K562 (cell line): ENCODE data around the gene MTA2. TPM values are rescaled to one million over a fixed set of nuclear protein-coding genes. Genes with fewer than 3 reads are reported as not detected.

Experiments
- BCLAF1 ChIP-seq, 2 experiments: fragments of 450-650 bp in 1 of 2; IDR thresholded peaks; 2 replicates each; pipeline ENCODE4 v1.6.1; 2011 to 2017; ENCODE audit warnings: low read depth in 2 of 2, antibody characterized with exemption in 1 of 2, borderline replicate concordance in 1 of 2, low read length in 1 of 2, mild to moderate bottlenecking in 1 of 2, mixed read lengths in 1 of 2; ENCODE audit not compliant: control insufficient read depth in 1 of 2
- CTCFL ChIP-seq: IDR thresholded peaks from 2 replicates; pipeline ENCODE4 v1.6.1; 2011; ENCODE audit warnings: borderline replicate concordance, low read depth, mild to moderate bottlenecking, moderate library complexity, low read length; ENCODE audit not compliant: insufficient read depth, poor library complexity, severe bottlenecking
- PHF8 ChIP-seq: fragments of 200-600 bp; sonication (generic); IDR thresholded peaks from 2 replicates; pipeline ENCODE4 v1.6.1; 2012; ENCODE audit warnings: mixed run types, mild to moderate bottlenecking, inconsistent platforms, low read length, moderate library complexity, borderline replicate concordance
- ZNF175 ChIP-seq: fragments of 200-800 bp; sonication (Bioruptor generic); IDR thresholded peaks from 2 replicates; pipeline ENCODE4 v1.6.1; 2016; ENCODE audit warnings: low read depth, mild to moderate bottlenecking, missing genetic modification characterization, missing compliant biosample characterization
- ZNF740 ChIP-seq, 3 experiments: fragments of 200-800 bp in 1 of 3; sonication (Bioruptor generic) in 1 of 3; sonication (generic) in 1 of 3; formaldehyde crosslinking in 1 of 3; IDR thresholded peaks; 2 replicates each; pipeline versions ENCODE4 v1.6.1 to v1.8.0; 2016 to 2022; ENCODE audit warnings: mild to moderate bottlenecking in 2 of 3, missing compliant biosample characterization in 2 of 3, missing genetic modification characterization in 2 of 3, missing genetic modification reagents in 1 of 3
- polyA plus RNA-seq, 8 experiments: library from polyadenylated mRNA; depleted of rRNA in 4 of 8; stranded (reverse) in 5 of 8; unstranded in 3 of 8; fragments of >200 nt; fragmentation: Nextera tagmentation in 2 of 8; fragmentation: Illumina TruSeq in 1 of 8; extraction: Ambion mirVana in 2 of 8; extraction: Trizol in 1 of 8; gene quantifications; 2 replicates each; pipeline versions ENCODE4 v1.2.1 to v1.2.3, GENCODE V29; 2011 to 2014; ENCODE audit warnings: inconsistent platforms in 1 of 8, missing spikeins in 1 of 8
- total RNA-seq, 7 experiments: library from RNA; depleted of rRNA in 6 of 7; stranded (reverse); fragments of >200 nt in 6 of 7; fragmentation: Illumina TruSeq in 2 of 7; extraction: Trizol in 2 of 7; gene quantifications; 2 replicates each; pipeline versions ENCODE4 v1.2.1 to v1.2.3, GENCODE V29; 2011 to 2021; ENCODE audit warnings: low replicate concordance in 1 of 7
- TF ChIP-seq, protein P1 (sequence below), 2 experiments: fragments of 450-650 bp; formaldehyde crosslinking in 1 of 2; IDR thresholded peaks; 2 replicates each; pipeline versions ENCODE4 v1.4.0 to v1.6.1; 2014 to 2020; ENCODE audit warnings: mild to moderate bottlenecking in 2 of 2, borderline replicate concordance in 1 of 2, low read depth in 1 of 2

The MTA2 gene
- total and polyA plus RNA-seq, 9 of the 15 experiments (the other 6 are each of a cell fraction or from before 2014, with no cell fraction given), result 6.2 to 220 (median 172) TPM

DNA sequence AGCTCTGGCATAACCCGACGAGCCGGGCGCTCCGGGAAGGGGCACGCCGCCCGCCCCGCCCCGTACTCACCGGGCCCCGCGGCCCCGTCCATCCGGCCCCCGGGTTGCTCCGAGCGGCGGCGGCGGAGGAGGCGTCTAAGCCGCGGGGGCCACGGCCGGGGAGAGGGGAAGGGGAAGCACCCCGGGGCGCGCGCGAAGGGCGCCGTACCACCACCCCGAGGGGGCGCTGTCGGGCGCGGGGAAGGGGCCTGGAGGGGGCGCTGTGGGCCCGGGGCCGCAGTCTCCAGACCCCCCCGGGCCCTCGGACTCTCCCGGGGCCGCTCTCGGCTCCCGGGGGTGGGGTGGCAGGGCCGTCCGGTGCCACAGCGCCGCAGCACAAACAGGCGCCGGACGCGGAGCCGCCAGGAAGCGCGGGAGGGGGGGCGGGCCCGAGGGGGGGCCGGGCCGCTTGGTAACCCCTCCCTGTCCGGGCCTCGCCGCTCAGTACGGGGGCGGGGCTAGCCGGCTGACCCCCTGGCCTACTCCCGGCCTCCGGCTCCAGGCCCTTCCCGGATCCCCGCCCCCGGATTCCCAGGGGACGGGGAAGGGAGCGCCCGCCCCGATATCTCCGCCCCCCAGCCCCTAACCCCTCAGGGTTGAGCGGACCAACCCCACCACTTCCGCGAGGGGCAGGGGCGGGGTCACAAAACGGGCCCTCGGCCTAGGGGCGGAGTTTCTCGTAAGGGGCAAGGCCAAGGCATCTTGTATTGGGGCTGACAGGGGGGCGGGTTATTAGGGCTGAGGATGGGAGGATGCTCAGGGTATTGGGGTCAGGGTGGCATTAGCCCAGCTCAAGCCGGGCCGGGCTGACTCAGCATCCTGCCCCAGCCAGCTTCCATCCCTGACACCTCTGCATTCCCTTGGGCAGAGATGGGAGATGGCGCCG lies 11.0 kb upstream of the MTA2 start, which contains the start of the genes EML3 and ROM1 (continued):
- TF ChIP-seq, protein P1, sequence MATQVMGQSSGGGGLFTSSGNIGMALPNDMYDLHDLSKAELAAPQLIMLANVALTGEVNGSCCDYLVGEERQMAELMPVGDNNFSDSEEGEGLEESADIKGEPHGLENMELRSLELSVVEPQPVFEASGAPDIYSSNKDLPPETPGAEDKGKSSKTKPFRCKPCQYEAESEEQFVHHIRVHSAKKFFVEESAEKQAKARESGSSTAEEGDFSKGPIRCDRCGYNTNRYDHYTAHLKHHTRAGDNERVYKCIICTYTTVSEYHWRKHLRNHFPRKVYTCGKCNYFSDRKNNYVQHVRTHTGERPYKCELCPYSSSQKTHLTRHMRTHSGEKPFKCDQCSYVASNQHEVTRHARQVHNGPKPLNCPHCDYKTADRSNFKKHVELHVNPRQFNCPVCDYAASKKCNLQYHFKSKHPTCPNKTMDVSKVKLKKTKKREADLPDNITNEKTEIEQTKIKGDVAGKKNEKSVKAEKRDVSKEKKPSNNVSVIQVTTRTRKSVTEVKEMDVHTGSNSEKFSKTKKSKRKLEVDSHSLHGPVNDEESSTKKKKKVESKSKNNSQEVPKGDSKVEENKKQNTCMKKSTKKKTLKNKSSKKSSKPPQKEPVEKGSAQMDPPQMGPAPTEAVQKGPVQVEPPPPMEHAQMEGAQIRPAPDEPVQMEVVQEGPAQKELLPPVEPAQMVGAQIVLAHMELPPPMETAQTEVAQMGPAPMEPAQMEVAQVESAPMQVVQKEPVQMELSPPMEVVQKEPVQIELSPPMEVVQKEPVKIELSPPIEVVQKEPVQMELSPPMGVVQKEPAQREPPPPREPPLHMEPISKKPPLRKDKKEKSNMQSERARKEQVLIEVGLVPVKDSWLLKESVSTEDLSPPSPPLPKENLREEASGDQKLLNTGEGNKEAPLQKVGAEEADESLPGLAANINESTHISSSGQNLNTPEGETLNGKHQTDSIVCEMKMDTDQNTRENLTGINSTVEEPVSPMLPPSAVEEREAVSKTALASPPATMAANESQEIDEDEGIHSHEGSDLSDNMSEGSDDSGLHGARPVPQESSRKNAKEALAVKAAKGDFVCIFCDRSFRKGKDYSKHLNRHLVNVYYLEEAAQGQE (IDR thresholded peaks at IDR 0.05; ENCODE audit: borderline replicate concordance), result peak; percentile 35
- TF ChIP-seq, protein P1 (CRISPR knock-in tag; IDR thresholded peaks at IDR 0.05; ENCODE audit: low read depth), result no peak
- TF ChIP-seq ZNF740 (CRISPR knock-in tag; IDR thresholded peaks at IDR 0.05) (peak; percentile 77), ZNF740 (tag; IDR thresholded peaks at IDR 0.05) (peak in 1 of 2 experiments; percentile 94; a peak in 2 of 4 replicates), CTCFL (peak; percentile 96), BCLAF1 (IDR thresholded peaks at IDR 0.05; ENCODE audit: borderline replicate concordance in 1 of 2, control insufficient read depth in 1 of 2, low read depth in 2 of 2, low read length in 1 of 2) (no peak; a peak in 1 of 4 replicates), ZNF175 (CRISPR knock-in tag) (peak; percentile 59; the same call in 1 of the 2 replicates), PHF8 (peak; percentile 36)
